HepG2 (cell line): ENCODE results near the gene RAB42. TPM values are rescaled to one million over a fixed set of nuclear protein-coding genes. Genes with fewer than 3 reads are reported as not detected.

Experiments used
- CSRNP1 ChIP-seq: sonication (generic); formaldehyde crosslinking; IDR thresholded peaks from 2 replicates; pipeline ENCODE4 v1.8.1; 2023; ENCODE audit warnings: mild to moderate bottlenecking, missing genetic modification reagents
- ELF4 ChIP-seq: sonication (generic); formaldehyde crosslinking; IDR thresholded peaks from 2 replicates; pipeline ENCODE4 v1.5.0; 2020; ENCODE audit warnings: missing genetic modification reagents, mild to moderate bottlenecking, moderate library complexity, borderline replicate concordance
- FOXO1 ChIP-seq: sonication (generic); formaldehyde crosslinking; IDR thresholded peaks from 2 replicates; pipeline ENCODE4 v1.4.0; 2020; ENCODE audit warnings: missing genetic modification reagents
- HHEX ChIP-seq: IDR thresholded peaks from 2 replicates; pipeline ENCODE4 v1.6.1; 2016; ENCODE audit warnings: control low read depth
- JARID2 ChIP-seq: sonication (generic); formaldehyde crosslinking; IDR thresholded peaks from 2 replicates; pipeline ENCODE4 v1.8.1; 2023; ENCODE audit warnings: missing genetic modification reagents, inconsistent platforms; ENCODE audit not compliant: insufficient replicate concordance
- MIER3 ChIP-seq: IDR thresholded peaks from 2 replicates; pipeline ENCODE4 v1.6.1; 2016; ENCODE audit warnings: missing compliant biosample characterization, borderline replicate concordance
- MNT ChIP-seq: fragments of 450-650 bp; IDR thresholded peaks from 2 replicates; pipeline ENCODE4 v1.6.1; 2016
- NFKBIZ ChIP-seq: IDR thresholded peaks from 2 replicates; pipeline ENCODE4 v1.6.1; 2018; ENCODE audit warnings: missing genetic modification reagents, missing compliant biosample characterization
- SNRNP70 ChIP-seq: fragments of 200-400 bp; formaldehyde crosslinking; IDR thresholded peaks from 2 replicates; pipeline ENCODE4 v1.6.1; 2017; ENCODE audit warnings: mild to moderate bottlenecking, low read depth, low read length, moderate library complexity
- TERF1 ChIP-seq: sonication (generic); formaldehyde crosslinking; IDR thresholded peaks from 2 replicates; pipeline ENCODE4 v1.8.0; 2022; ENCODE audit warnings: mild to moderate bottlenecking, missing genetic modification reagents, moderate library complexity
- U2AF2 ChIP-seq: fragments of 200-400 bp; formaldehyde crosslinking; IDR thresholded peaks from 2 replicates; pipeline ENCODE4 v1.6.1; 2017; ENCODE audit warnings: low read depth, mild to moderate bottlenecking, low read length
- ZIK1 ChIP-seq: sonication (generic); formaldehyde crosslinking; IDR thresholded peaks from 2 replicates; pipeline ENCODE4 v1.5.0; 2020; ENCODE audit warnings: mild to moderate bottlenecking, low read depth, missing genetic modification reagents, borderline replicate concordance
- ZNF138 ChIP-seq: sonication (generic); formaldehyde crosslinking; IDR thresholded peaks from 2 replicates; pipeline ENCODE4 v1.5.0; 2020; ENCODE audit warnings: mild to moderate bottlenecking, low read depth, missing genetic modification reagents
- ZNF232 ChIP-seq: sonication (generic); formaldehyde crosslinking; IDR thresholded peaks from 2 replicates; pipeline ENCODE4 v1.4.0; 2020; ENCODE audit warnings: missing genetic modification reagents, borderline replicate concordance
- ZNF337 ChIP-seq: sonication (generic); formaldehyde crosslinking; IDR thresholded peaks from 2 replicates; pipeline ENCODE4 v1.5.1; 2020; ENCODE audit warnings: missing genetic modification reagents, low read depth, mild to moderate bottlenecking, borderline replicate concordance
- ZNF556 ChIP-seq: sonication (generic); formaldehyde crosslinking; IDR thresholded peaks from 2 replicates; pipeline ENCODE4 v1.4.0; 2020; ENCODE audit warnings: mild to moderate bottlenecking, missing genetic modification reagents, borderline replicate concordance
- ZNF570 ChIP-seq: sonication (generic); formaldehyde crosslinking; IDR thresholded peaks from 2 replicates; pipeline ENCODE4 v1.4.0; 2020; ENCODE audit warnings: mild to moderate bottlenecking, missing genetic modification reagents, borderline replicate concordance
- ZNF639 ChIP-seq: conservative IDR thresholded peaks from 2 replicates; pipeline ENCODE4 v1.6.1; 2018; ENCODE audit warnings: missing genetic modification reagents
- ZNF652 ChIP-seq: IDR thresholded peaks from 2 replicates; pipeline ENCODE4 v1.6.1; 2016; ENCODE audit warnings: low read depth, borderline replicate concordance
- ZNF672 ChIP-seq: sonication (generic); formaldehyde crosslinking; IDR thresholded peaks from 2 replicates; pipeline ENCODE4 v1.8.1; 2022; ENCODE audit warnings: missing genetic modification reagents
- polyA plus RNA-seq, 8 experiments: library from polyadenylated mRNA; depleted of rRNA in 3 of 8; stranded (reverse) in 7 of 8; unstranded in 1 of 8; fragments of >200 nt; fragmentation: Illumina TruSeq in 4 of 8; extraction: Trizol in 4 of 8; gene quantifications; 2 replicates each; pipeline versions ENCODE4 v1.2.1 to v1.2.3, GENCODE V29; 2011 to 2016; ENCODE audit warnings: low read depth in 4 of 8, missing spikeins in 1 of 8, mixed read lengths in 1 of 8; ENCODE audit not compliant: insufficient read depth in 1 of 8
- total RNA-seq, 5 experiments: library from RNA; depleted of rRNA; stranded (reverse); fragments of >200 nt; fragmentation: Illumina TruSeq; extraction: Trizol; gene quantifications; 2 replicates each; pipeline ENCODE4 v1.2.3, GENCODE V29; 2016; ENCODE audit warnings: low read depth in 1 of 5
- TF ChIP-seq, protein P1 (sequence below): sonication (generic); formaldehyde crosslinking; IDR thresholded peaks from 2 replicates; pipeline ENCODE4 v1.9.0; 2022; ENCODE audit warnings: low read depth, missing genetic modification reagents

Gene RAB42
- total and polyA plus RNA-seq, 2 of the 13 experiments (the other 11 are each of a cell fraction or from before 2014, with no cell fraction given), result 10.4 to 166 TPM

DNA sequence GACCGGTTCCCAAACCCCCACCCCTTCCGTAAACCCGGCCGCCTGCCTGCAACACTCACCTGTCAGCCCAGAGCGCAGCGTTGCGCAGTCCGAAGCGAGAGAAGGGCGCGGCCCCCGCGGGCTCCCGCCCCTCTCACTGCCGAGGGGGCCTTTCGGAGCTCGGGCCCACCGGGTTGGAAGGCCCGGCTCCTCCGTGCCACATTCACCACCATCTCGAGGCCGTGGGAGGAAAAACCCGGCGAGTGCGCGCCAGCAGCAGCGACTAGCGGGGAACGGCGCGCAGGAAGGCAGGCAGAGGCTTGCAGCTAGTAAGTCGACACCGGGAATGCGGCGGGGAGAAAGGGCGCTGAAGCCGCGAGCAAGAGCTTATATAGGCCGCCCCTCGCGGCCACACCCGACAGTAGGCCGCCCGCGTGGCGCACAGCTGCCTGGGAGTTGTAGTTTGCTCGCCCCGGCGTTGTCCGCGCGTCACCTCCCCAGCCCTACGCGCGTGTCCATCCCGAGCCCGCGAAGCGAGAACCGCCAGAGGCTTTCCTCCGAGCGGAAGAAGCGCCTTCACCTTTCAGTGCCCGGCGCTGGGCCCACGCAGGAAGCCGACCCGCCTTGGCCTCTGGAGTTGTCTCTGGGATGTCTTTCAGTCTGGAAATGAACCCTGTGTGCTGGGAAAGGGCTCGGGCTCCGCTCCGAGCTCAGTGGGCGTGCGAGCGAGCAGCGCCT is 10.4 kb upstream of the RAB42 start (continued):
- peak; percentile 93 for TF ChIP-seq ZNF232 (CRISPR knock-in tag)
- no peak for TF ChIP-seq JARID2 (CRISPR knock-in tag)
- TF ChIP-seq ZNF138, result no peak
- no peak for TF ChIP-seq SNRNP70
- TF ChIP-seq U2AF2, result no peak
- TF ChIP-seq, protein P1, sequence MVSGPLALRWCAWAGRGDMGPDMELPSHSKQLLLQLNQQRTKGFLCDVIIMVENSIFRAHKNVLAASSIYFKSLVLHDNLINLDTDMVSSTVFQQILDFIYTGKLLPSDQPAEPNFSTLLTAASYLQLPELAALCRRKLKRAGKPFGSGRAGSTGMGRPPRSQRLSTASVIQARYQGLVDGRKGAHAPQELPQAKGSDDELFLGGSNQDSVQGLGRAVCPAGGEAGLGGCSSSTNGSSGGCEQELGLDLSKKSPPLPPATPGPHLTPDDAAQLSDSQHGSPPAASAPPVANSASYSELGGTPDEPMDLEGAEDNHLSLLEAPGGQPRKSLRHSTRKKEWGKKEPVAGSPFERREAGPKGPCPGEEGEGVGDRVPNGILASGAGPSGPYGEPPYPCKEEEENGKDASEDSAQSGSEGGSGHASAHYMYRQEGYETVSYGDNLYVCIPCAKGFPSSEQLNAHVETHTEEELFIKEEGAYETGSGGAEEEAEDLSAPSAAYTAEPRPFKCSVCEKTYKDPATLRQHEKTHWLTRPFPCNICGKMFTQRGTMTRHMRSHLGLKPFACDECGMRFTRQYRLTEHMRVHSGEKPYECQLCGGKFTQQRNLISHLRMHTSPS (CRISPR knock-in tag), result peak; percentile 45
- TF ChIP-seq MIER3 (CRISPR knock-in tag), result peak; percentile 90; the same call in 1 of the 2 replicates
- peak; percentile 77; the same call in 1 of the 2 replicates for TF ChIP-seq ZNF556 (CRISPR knock-in tag)
- no peak for TF ChIP-seq ELF4 (CRISPR knock-in tag)
- peak; percentile 57 for TF ChIP-seq MNT
- peak; percentile 33; the same call in 1 of the 2 replicates for TF ChIP-seq TERF1 (CRISPR knock-in tag)
- no peak for TF ChIP-seq ZNF672 (CRISPR knock-in tag)
- TF ChIP-seq HHEX (CRISPR knock-in tag), result no peak
- no peak for TF ChIP-seq NFKBIZ (CRISPR knock-in tag)
- peak; percentile 95 for TF ChIP-seq ZIK1 (CRISPR knock-in tag)
- TF ChIP-seq ZNF337 (CRISPR knock-in tag), result peak; percentile 91; the same call in 1 of the 2 replicates
- no peak for TF ChIP-seq ZNF570 (CRISPR knock-in tag)
- TF ChIP-seq CSRNP1 (CRISPR knock-in tag), result peak; percentile 93
- peak; percentile 76 for TF ChIP-seq FOXO1
- no peak for TF ChIP-seq ZNF652 (CRISPR knock-in tag)
- no peak; the same call in 1 of the 2 replicates for TF ChIP-seq ZNF639 (CRISPR knock-in tag)
